IPS-NIHi11 (cell line): ENCODE measurements around the gene CYP3A5.
A peak's percentile ranks its signal among the peaks of the same experiment; 100 is the strongest.
"Not testable (repeated sequence)": the region's sequence is repeated elsewhere in the genome, so short reads cannot be mapped to it uniquely, and the experiment has no call there.

Source experiments
- DNase-seq: peaks from one replicate; pipeline ENCODE4 v3.0.0; 2012; ENCODE audit warnings: mixed read lengths, low spot score

The CYP3A5 gene

DNA sequence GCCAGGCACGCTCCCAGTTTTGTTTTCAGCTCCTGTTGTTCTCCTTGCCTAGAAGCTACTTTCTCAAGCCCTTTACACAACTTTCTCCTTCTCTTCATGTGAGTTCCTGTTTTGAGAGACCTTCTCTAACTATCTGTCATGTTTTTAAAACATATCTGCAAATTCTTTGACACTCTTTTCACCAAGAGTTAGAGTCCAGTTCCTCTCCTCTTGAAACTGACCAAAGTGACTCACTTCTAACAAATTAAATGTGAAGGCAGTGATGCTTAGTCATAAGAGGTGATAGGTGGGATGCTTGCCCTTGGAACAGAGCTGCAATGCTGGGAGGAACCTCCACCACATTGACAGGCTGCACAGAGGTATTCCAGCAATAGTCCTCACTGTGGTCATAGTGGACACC, 37.8 kb downstream of the CYP3A5 start:
- DNase-seq, result no peak

DNA sequence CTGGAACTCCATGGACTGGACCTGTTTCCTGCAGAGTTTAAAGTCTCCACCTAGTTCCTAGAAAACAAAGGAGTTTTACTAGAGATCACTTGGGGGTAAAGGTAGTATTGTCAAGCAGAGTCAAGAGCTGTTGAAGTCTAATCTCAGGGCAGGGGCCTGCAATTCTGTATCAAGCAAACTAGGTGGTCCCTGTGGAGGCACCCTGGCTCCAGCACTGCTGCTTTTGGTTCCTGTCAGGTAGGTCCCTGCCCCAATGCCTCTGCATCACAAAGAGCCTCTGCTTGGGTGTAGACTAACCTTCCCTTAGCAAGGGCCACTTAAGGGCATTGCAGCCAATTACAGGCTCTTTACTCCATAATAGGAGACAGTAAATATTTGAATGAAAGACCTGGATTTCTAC, 40.5 kb downstream of the CYP3A5 start:
- peak; percentile 34 for DNase-seq

GRCh38 chr7:99638731-99639130, 41.1 kb downstream of the CYP3A5 start:
- DNase-seq, result no peak

GRCh38 chr7:99637414-99637813, 42.4 kb downstream of the CYP3A5 start:
- DNase-seq, result not testable (repeated sequence)

DNA sequence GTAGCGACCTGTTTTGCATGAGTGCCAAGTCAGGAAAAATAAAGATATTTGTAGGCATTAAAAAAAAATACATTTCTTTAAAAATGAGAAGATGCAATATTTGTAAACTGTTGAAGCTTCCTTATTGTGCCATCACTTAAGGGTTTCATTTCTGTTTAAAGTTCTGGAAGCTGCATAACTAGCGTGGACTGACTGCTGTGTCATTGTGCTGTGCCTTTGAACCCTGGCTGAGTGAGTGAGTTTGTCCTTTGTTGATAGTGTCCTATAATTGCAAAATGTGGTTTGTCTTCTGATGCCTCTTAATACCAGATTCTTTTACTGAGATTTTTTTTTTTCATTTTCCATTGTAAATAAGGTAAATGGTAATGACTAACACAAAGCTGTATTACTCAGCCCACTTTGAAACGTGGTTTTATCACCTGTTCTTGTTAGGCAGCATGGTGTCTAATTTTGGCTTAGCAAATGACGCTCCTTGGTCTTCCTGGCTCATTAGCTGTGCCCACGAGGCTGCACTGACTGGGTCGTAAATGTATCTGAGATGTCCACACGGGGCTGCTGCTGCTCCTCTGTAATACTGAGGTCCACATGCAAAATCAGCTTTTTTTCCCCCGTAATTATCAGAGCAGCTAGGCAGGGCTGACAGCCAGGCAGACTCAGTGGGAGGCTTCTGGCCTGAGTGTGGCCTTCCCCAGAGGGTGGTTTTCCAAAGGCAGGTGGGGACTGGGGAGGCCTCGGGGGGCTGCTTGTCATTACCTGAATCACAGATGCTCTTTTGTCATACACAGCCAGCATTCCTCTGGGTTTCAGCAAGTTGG, 48.3 kb downstream of the CYP3A5 start:
- DNase-seq, result peak; percentile 32

DNA sequence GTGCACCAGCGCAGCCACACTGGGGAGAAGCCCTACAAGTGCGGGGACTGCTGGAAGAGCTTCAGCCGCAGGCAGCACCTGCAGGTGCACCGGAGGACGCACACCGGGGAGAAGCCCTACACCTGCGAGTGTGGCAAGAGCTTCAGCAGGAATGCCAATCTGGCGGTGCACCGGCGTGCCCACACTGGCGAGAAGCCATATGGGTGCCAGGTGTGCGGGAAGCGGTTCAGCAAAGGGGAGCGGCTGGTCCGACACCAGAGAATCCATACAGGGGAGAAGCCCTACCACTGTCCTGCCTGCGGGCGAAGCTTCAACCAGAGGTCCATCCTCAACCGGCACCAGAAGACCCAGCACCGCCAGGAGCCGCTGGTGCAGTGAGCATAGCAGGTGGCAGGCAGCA, 50.2 kb downstream of the CYP3A5 start:
- DNase-seq, result no peak

DNA sequence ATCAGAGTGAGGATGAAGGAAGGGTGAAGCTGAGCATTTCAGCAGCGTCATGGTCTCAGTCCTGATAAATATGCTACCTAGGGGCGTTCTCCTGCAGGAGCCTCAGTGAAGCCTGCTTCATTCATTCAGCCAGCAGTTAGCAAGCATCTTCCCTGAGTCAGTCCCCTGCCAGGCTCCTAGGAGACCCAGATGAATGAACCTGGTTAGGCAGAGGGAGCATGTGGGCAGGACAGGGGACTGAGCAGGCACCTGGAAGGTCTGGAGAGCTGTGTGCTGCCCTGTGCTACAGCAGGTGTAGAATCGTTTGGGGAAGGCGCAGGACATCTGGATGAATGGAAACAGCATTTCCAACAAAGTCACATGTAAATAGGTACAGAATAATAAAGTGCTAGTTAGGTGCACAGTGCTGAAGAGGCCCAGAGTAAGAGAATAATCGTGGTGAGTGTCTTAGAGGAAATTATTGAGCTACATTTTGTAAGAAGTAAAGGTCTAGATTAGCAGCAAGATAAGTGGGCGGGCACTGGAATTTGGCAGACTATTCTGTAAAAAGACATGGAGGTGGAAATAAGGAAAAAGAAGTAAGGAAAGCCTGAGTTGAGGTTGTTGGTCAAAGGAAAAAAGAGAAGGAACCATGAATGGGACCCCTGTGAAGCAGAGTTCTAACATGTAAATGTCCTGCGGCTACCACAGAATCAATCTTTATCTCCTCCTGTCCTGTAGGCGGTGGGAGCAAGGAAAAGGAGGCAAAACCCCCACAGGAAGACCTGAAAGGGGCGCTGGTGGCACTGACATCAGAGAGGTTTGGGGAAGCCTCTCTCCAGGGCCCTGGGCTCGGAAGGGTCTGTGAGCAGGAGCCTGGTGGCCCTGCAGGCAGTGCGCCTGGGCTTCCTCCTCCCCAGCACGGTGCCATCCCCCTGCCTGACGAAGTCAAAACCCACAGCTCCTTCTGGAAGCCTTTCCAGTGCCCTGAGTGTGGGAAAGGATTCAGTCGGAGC, 51.0 kb downstream of the CYP3A5 start:
- no peak for DNase-seq

DNA sequence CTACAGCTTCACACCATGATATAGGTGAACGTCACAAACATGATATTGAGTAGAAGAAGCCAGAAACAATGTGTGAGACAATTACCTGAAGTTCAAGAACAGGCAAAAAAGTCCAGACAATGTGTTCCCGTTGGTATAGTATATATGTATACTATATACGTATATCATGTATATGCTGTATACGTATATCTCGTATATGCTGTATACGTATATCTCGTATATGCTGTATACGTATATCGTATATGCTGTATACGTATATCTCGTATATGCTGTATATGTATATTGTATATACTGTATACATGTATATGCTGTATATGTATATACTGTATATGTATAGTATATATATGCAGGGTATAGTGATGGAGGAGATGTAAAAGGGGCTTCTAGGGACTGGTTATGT, 52.3 kb downstream of the CYP3A5 start:
- no peak for DNase-seq

DNA sequence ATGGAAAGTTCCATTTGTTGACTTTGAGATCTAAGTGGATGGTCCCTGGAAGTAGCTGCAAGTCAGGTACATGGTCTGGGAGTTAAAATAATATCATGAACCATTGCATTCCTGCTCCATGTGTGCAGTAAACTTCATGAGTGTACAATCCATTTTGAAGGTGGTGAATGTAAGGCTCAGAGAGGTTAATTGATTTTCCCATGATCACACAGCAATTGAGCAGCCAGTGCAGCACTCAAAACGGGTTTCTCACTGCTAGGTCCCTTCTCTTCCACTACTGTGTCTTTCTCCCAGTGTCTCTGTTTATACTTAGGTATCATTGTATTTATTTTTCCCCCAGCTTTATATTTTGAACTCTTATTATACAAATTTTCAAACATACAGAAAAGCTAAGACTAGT, 53.1 kb downstream of the CYP3A5 start:
- no peak for DNase-seq

DNA sequence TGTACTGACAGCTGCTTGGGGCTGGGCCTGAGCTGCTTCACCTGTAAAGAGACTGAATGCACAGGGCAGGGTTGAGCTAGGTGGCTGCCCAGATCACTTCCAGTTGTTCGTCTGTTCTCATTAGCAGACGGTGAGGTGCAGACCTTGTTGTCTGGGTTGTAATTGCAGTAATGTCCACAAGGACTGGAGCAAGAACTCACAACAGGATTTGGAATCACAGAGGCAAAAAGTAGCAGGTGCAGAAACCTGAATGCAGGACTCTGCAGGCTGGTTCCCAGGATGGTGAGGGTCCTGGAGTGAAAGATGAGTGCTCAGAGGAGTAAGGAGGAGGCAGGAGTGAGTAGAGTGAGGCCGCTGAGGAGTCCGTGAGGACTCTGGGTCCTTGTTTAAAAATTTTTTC, 53.8 kb downstream of the CYP3A5 start:
- DNase-seq, result no peak

DNA sequence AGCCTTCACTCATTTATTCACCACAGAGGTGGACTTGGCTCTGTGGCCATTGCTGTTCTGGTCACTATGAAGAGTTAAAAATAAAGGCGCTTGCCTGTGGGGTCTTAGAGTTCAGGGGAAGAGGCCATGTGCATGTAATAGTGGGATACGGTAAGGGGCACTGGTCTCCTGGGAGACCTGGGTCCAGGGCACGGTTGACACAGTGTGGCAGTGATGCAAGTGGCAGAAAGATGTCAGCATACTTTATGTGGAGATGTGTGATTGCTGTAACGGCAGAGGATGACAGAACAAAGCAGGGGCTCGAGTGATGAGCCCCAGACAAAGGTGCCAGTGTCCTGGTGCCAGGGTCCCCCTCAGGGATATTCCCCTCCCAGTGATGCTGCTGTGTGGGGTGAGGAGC, 54.5 kb downstream of the CYP3A5 start:
- DNase-seq, result no peak

GRCh38 chr7:99624484-99624883, 55.3 kb downstream of the CYP3A5 start:
- no peak for DNase-seq

- no peak for DNase-seq
Measured at GRCh38 chr7:99623702-99624447, 55.9 kb downstream of the CYP3A5 start.

- DNase-seq, result no peak
Measured at GRCh38 chr7:99623091-99623693, 56.6 kb downstream of the CYP3A5 start.

- no peak for DNase-seq
Measured at GRCh38 chr7:99622596-99622995, 57.2 kb downstream of the CYP3A5 start.

GRCh38 chr7:99621271-99621670, 58.5 kb downstream of the CYP3A5 start:
- DNase-seq, result no peak

- DNase-seq, result no peak
Measured at GRCh38 chr7:99619571-99620130, 60.1 kb downstream of the CYP3A5 start.

- DNase-seq, result no peak
Measured at GRCh38 chr7:99618726-99619125, 61.1 kb downstream of the CYP3A5 start.

DNA sequence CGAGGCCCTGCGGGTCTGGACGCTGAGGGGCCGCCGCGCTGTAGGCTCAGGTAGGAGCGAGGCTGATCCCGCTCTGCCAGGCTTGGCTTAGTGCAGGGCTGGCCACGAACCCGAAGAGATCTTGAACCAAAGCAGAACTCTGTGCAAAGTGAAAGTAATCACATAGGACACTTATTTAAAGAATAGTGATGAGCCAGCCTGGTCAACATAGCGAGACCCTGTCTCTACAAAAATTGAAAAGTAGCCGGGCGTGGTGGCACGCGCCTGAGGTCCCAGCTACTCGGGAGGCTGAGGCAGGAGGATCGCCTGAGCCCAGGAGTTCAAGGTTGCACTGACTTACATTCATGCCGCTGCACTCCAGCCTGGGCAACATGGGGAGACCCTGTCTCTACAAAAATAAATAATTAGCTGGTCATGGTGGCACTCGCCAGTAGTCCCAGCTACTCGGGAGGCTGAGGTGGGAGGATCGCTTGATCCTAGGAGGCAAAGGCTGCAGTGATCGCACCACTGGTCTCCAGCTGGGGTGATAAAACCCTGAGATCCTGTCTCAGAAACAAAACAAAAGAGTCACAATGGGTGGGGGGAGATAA, 62.5 kb downstream of the CYP3A5 start:
- DNase-seq, result no peak

- DNase-seq, result peak; percentile 96
Measured at GRCh38 chr7:99616359-99617191, 63.2 kb downstream of the CYP3A5 start, which contains the start of gene ZSCAN25. Gene ZSCAN25, plus strand, starts transcription at chr7:99616946. Its CDS starts 2,661 bp downstream, at chr7:99619607.
